HepG2 (cell line): ENCODE data around the gene UBTD2. TPM values are rescaled to one million over a fixed set of nuclear protein-coding genes. Genes with fewer than 3 reads are reported as not detected.

Experiments used
- CEBPG ChIP-seq: IDR thresholded peaks from 2 replicates; pipeline ENCODE4 v1.6.1; 2016
- ELF1 ChIP-seq: sonication (generic); formaldehyde crosslinking; IDR thresholded peaks from 2 replicates; pipeline ENCODE4 v1.4.0; 2020; ENCODE audit warnings: missing genetic modification reagents
- HMGA1 ChIP-seq: sonication (generic); formaldehyde crosslinking; conservative IDR thresholded peaks from 2 replicates; pipeline ENCODE4 v1.4.0; 2020; ENCODE audit warnings: missing genetic modification reagents
- HNRNPK ChIP-seq: fragments of 200-400 bp; formaldehyde crosslinking; IDR thresholded peaks from 2 replicates; pipeline ENCODE4 v1.6.1; 2018; ENCODE audit warnings: low read length, low read depth, moderate library complexity, mild to moderate bottlenecking; ENCODE audit not compliant: poor library complexity, severe bottlenecking
- ISL2 ChIP-seq: sonication (generic); formaldehyde crosslinking; IDR thresholded peaks from 2 replicates; pipeline ENCODE4 v1.5.0; 2020; ENCODE audit warnings: missing genetic modification reagents
- MTERF4 ChIP-seq: sonication (generic); formaldehyde crosslinking; IDR thresholded peaks from 2 replicates; pipeline ENCODE4 v1.8.0; 2023; ENCODE audit warnings: mild to moderate bottlenecking, missing genetic modification reagents
- NR2F6 ChIP-seq, 2 experiments: IDR thresholded peaks; 2 replicates each; pipeline ENCODE4 v1.6.1; 2016; ENCODE audit warnings: antibody characterized with exemption in 1 of 2, mild to moderate bottlenecking in 1 of 2
- RBAK ChIP-seq: sonication (generic); formaldehyde crosslinking; IDR thresholded peaks from 2 replicates; pipeline ENCODE4 v1.5.1; 2020; ENCODE audit warnings: mild to moderate bottlenecking, missing genetic modification reagents
- RFX5 ChIP-seq: IDR thresholded peaks from 2 replicates; pipeline ENCODE4 v1.6.1; 2011; ENCODE audit warnings: low read depth, low read length, improper control_type of control experiment
- RNF2 ChIP-seq: fragments of 450-650 bp; conservative IDR thresholded peaks from 2 replicates; pipeline ENCODE4 v1.6.1; 2016; ENCODE audit warnings: low read depth
- SAP130 ChIP-seq: IDR thresholded peaks from 2 replicates; pipeline ENCODE4 v1.6.1; 2016; ENCODE audit warnings: low read depth
- YY1 ChIP-seq: IDR thresholded peaks from 2 replicates; pipeline ENCODE4 v1.6.1; 2011; ENCODE audit warnings: low read length, low read depth, moderate library complexity, mild to moderate bottlenecking; ENCODE audit not compliant: insufficient read depth, insufficient replicate concordance
- ZBTB33 ChIP-seq: sonication (generic); formaldehyde crosslinking; IDR thresholded peaks from 2 replicates; pipeline ENCODE4 v1.4.0; 2020; ENCODE audit warnings: missing genetic modification reagents
- ZNF205 ChIP-seq: IDR thresholded peaks from 2 replicates; pipeline ENCODE4 v1.6.1; 2018; ENCODE audit warnings: missing biosample characterization, missing genetic modification reagents
- ZNF280D ChIP-seq: sonication (generic); formaldehyde crosslinking; IDR thresholded peaks from 2 replicates; pipeline ENCODE4 v1.5.1; 2020; ENCODE audit warnings: mild to moderate bottlenecking, missing genetic modification reagents
- ZNF33B ChIP-seq: sonication (generic); formaldehyde crosslinking; IDR thresholded peaks from 2 replicates; pipeline ENCODE4 v1.5.1; 2020; ENCODE audit warnings: mild to moderate bottlenecking, missing genetic modification reagents
- ZNF350 ChIP-seq: sonication (generic); formaldehyde crosslinking; IDR thresholded peaks from 2 replicates; pipeline ENCODE4 v1.4.0; 2020; ENCODE audit warnings: mild to moderate bottlenecking, low read depth, missing genetic modification reagents, borderline replicate concordance
- ZNF567 ChIP-seq: sonication (generic); formaldehyde crosslinking; IDR thresholded peaks from 2 replicates; pipeline ENCODE4 v1.8.1; 2023; ENCODE audit warnings: mild to moderate bottlenecking, missing genetic modification reagents, borderline replicate concordance
- ZNF678 ChIP-seq: sonication (generic); formaldehyde crosslinking; IDR thresholded peaks from 2 replicates; pipeline ENCODE4 v1.4.0; 2020; ENCODE audit warnings: mild to moderate bottlenecking, missing genetic modification reagents
- ZNF75D ChIP-seq: sonication (generic); formaldehyde crosslinking; IDR thresholded peaks from 2 replicates; pipeline ENCODE4 v1.8.1; 2023; ENCODE audit warnings: missing genetic modification reagents, mild to moderate bottlenecking, borderline replicate concordance
- polyA plus RNA-seq, 8 experiments: library from polyadenylated mRNA; depleted of rRNA in 3 of 8; stranded (reverse) in 7 of 8; unstranded in 1 of 8; fragments of >200 nt; fragmentation: Illumina TruSeq in 4 of 8; extraction: Trizol in 4 of 8; gene quantifications; 2 replicates each; pipeline versions ENCODE4 v1.2.1 to v1.2.3, GENCODE V29; 2011 to 2016; ENCODE audit warnings: low read depth in 4 of 8, missing spikeins in 1 of 8, mixed read lengths in 1 of 8; ENCODE audit not compliant: insufficient read depth in 1 of 8
- total RNA-seq, 5 experiments: library from RNA; depleted of rRNA; stranded (reverse); fragments of >200 nt; fragmentation: Illumina TruSeq; extraction: Trizol; gene quantifications; 2 replicates each; pipeline ENCODE4 v1.2.3, GENCODE V29; 2016; ENCODE audit warnings: low read depth in 1 of 5

The UBTD2 gene
- total and polyA plus RNA-seq, 2 of the 13 experiments (the other 11 are each of a cell fraction or from before 2014, with no cell fraction given): 15.2 to 24.1 TPM

GRCh38 chr5:172283020-172283861 lies at the start of gene UBTD2 (continued):
- TF ChIP-seq NR2F6 (IDR thresholded peaks at IDR 0.05) (no peak), NR2F6 (CRISPR knock-in tag; IDR thresholded peaks at IDR 0.05) (no peak), HNRNPK (no peak), SAP130 (CRISPR knock-in tag) (peak; percentile 65; the same call in 1 of the 2 replicates), ZNF350 (CRISPR knock-in tag) (0 out of 2 replicates have a peak, but pooled peaks have one; percentile 40), MTERF4 (no peak), ZNF678 (0 out of 2 replicates have a peak, but pooled peaks have one; percentile 78), ELF1 (CRISPR knock-in tag) (peak; percentile 39; the same call in 1 of the 2 replicates), RNF2 (no peak), RBAK (CRISPR knock-in tag) (no peak), ZNF33B (peak; percentile 73), ZNF567 (CRISPR knock-in tag) (no peak), ZBTB33 (CRISPR knock-in tag) (0 out of 2 replicates have a peak, but pooled peaks have one; percentile 10), ZNF75D (no peak), ISL2 (CRISPR knock-in tag) (no peak), HMGA1 (CRISPR knock-in tag) (no peak), ZNF280D (CRISPR knock-in tag) (no peak), YY1 (peak; percentile 11), RFX5 (peak; percentile 91), ZNF205 (CRISPR knock-in tag) (no peak), CEBPG (CRISPR knock-in tag) (no peak)
